ENCODE results near the gene C1QB.

C1QB gene

GRCh38 chr1:22609291-22609690 is 43.7 kb upstream of the C1QB start:
- Histone ChIP-seq H3K27ac (ENCODE audit: low read length) (no peak overlapping the region), H3K9me3 (ENCODE audit: insufficient read depth, low read length) (no peaks in the 10 kb centered on the region), H3K4me2 (ENCODE audit: low read length) (no peak overlapping the region), H2AFZ (ENCODE audit: low read depth, low read length) (no peak overlapping the region), H4K20me1 (ENCODE audit: insufficient read depth, low read length) (0 out of 2 replicates have a peak, but pooled peaks cover 2% of the 10 kb centered on the region), H3K79me2 (ENCODE audit: low read length) (no peaks in the 10 kb centered on the region), H3K9ac (ENCODE audit: low read length) (no peak overlapping the region), H3K27me3 (ENCODE audit: low read depth, low read length) (no peaks in the 10 kb centered on the region), H3K36me3 (replicated peaks; ENCODE audit: low read depth, low read length) (no peaks in the 10 kb centered on the region), H3K4me3 (ENCODE audit: low read length) (no peak overlapping the region), H3K4me1 (ENCODE audit: low read length) (no peaks in the 10 kb centered on the region)
- TF ChIP-seq CTCF (IDR thresholded peaks at IDR 0.05; ENCODE audit: low read depth, low read length) = no peak
- no peak for TF ChIP-seq EZH2phosphoT487 (IDR thresholded peaks at IDR 0.05; ENCODE audit: low read depth)

GRCh38 chr1:22611530-22611947 is 41.5 kb upstream of the C1QB start:
- no peak overlapping the region for H3K4me3 ChIP-seq (ENCODE audit: low read length)
- no peaks in the 10 kb centered on the region for H3K4me1 ChIP-seq (ENCODE audit: low read length)
- H3K36me3 ChIP-seq (replicated peaks; ENCODE audit: low read depth, low read length) = no peaks in the 10 kb centered on the region
- no peak overlapping the region for H3K9ac ChIP-seq (ENCODE audit: low read length)
- H4K20me1 ChIP-seq (ENCODE audit: insufficient read depth, low read length) = 0 out of 2 replicates have a peak, but pooled peaks cover 2% of the 10 kb centered on the region
- H3K79me2 ChIP-seq (ENCODE audit: low read length) = no peaks in the 10 kb centered on the region
- no peak overlapping the region for H3K4me2 ChIP-seq (ENCODE audit: low read length)
- no peak overlapping the region for H2AFZ ChIP-seq (ENCODE audit: low read depth, low read length)
- TF ChIP-seq EZH2phosphoT487 (IDR thresholded peaks at IDR 0.05; ENCODE audit: low read depth) (no peak), CTCF (IDR thresholded peaks at IDR 0.05; ENCODE audit: low read depth, low read length) (no peak)
- no peaks in the 10 kb centered on the region; the same call in 1 of the 2 replicates for H3K27me3 ChIP-seq (ENCODE audit: low read depth, low read length)
- H3K9me3 ChIP-seq (ENCODE audit: insufficient read depth, low read length) = no peaks in the 10 kb centered on the region
- H3K27ac ChIP-seq (ENCODE audit: low read length) = no peak overlapping the region

- H4K20me1 ChIP-seq (ENCODE audit: insufficient read depth, low read length) = 0 out of 2 replicates have a peak, but pooled peaks cover 2% of the 10 kb centered on the region
These were observed 40.1 kb upstream of the C1QB start for GRCh38 chr1:22612671-22613571.

More at GRCh38 chr1:22612671-22613571, 40.1 kb upstream of the C1QB start:
- H3K4me2 ChIP-seq (ENCODE audit: low read length) = no peak overlapping the region
- TF ChIP-seq CTCF (IDR thresholded peaks at IDR 0.05; ENCODE audit: low read depth, low read length) (no peak), EZH2phosphoT487 (IDR thresholded peaks at IDR 0.05; ENCODE audit: low read depth) (no peak)
- H3K4me1 ChIP-seq (ENCODE audit: low read length) = no peaks in the 10 kb centered on the region
- H2AFZ ChIP-seq (ENCODE audit: low read depth, low read length) = no peak overlapping the region
- H3K27ac ChIP-seq (ENCODE audit: low read length) = no peak overlapping the region
- H3K36me3 ChIP-seq (replicated peaks; ENCODE audit: low read depth, low read length) = no peaks in the 10 kb centered on the region
- no peak overlapping the region for H3K9ac ChIP-seq (ENCODE audit: low read length)
- H3K79me2 ChIP-seq (ENCODE audit: low read length) = no peaks in the 10 kb centered on the region
- no peak overlapping the region for H3K4me3 ChIP-seq (ENCODE audit: low read length)
- H3K27me3 ChIP-seq (ENCODE audit: low read depth, low read length) = no peaks in the 10 kb centered on the region; the same call in 1 of the 2 replicates
- no peaks in the 10 kb centered on the region for H3K9me3 ChIP-seq (ENCODE audit: insufficient read depth, low read length)
